C4-2B (cell line): Measurements from ENCODE around the gene C10orf90.

Source experiments
- CTCF ChIP-seq: fragments of 450-650 bp; conservative IDR thresholded peaks from 2 replicates; pipeline ENCODE4 v1.5.1; 2017; ENCODE audit warnings: mild to moderate bottlenecking
- ZFX ChIP-seq: fragments of 450-650 bp; IDR thresholded peaks from 2 replicates; pipeline ENCODE4 v1.6.1; 2017

- TF ChIP-seq CTCF (no peak), ZFX (no peak)
These were observed 40.4 kb downstream of the C10orf90 start for GRCh38 chr10:126629925-126630624.
